Superior temporal gyrus (tissue), 1 donor: ENCODE results near the gene DES.

Experiments used
- DNase-seq: peaks from one replicate; pipeline ENCODE4 v3.0.0-alpha.2; 2016; ENCODE audit errors: extremely low spot score

DES gene

GRCh38 chr2:219472629-219473187, 54.5 kb downstream of the DES start:
- no peak for DNase-seq

DNA sequence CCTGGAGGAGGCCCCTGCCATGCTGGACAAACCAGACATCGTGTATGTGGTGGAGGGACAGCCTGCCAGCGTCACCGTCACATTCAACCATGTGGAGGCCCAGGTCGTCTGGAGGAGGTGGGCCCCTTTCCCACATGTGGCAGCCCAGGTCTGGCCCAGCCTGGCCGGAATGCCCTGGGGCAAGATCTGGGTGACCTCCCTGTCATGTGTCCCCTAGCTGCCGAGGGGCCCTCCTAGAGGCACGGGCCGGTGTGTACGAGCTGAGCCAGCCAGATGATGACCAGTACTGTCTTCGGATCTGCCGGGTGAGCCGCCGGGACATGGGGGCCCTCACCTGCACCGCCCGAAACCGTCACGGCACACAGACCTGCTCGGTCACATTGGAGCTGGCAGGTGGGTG, 55.3 kb downstream of the DES start:
- no peak for DNase-seq

DNA sequence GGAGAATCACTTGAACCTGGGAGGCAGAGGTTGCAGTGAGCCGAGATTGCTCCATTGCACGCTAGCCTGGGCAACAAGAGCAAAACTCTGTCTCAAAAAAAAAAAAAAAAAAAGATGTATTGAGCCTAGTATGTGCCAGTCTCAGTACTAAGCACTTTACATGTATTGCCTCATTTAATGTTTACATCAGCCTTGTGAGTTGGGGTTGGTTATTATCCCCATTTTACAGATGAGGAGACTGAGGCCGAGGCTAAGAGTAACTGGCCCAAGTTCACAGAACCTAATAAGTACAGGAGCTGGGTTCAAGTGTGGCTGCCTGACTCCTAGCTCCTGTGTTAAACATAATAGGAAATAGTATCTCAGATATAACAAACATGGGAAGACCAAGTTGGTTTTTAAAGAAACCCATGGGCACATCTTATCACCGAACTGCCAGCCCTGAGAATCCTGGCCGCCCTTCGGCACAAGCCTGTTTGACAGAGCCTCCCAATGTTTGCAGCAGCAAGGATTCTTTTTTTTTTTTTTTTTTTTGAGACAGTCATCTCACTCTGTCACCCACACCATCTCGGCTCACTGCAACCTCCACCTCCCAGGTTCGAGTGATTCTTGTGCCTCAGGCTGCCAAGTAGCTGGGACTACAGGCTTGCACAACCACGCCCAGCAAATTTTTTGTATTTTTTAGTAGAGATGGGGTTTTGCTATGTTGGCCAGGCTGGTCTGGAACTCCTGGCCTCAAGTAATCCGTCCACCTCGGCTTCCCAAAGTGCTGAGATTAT, 56.3 kb downstream of the DES start:
- DNase-seq = no peak

GRCh38 chr2:219475278-219475677, 57.1 kb downstream of the DES start:
- no peak for DNase-seq

DNA sequence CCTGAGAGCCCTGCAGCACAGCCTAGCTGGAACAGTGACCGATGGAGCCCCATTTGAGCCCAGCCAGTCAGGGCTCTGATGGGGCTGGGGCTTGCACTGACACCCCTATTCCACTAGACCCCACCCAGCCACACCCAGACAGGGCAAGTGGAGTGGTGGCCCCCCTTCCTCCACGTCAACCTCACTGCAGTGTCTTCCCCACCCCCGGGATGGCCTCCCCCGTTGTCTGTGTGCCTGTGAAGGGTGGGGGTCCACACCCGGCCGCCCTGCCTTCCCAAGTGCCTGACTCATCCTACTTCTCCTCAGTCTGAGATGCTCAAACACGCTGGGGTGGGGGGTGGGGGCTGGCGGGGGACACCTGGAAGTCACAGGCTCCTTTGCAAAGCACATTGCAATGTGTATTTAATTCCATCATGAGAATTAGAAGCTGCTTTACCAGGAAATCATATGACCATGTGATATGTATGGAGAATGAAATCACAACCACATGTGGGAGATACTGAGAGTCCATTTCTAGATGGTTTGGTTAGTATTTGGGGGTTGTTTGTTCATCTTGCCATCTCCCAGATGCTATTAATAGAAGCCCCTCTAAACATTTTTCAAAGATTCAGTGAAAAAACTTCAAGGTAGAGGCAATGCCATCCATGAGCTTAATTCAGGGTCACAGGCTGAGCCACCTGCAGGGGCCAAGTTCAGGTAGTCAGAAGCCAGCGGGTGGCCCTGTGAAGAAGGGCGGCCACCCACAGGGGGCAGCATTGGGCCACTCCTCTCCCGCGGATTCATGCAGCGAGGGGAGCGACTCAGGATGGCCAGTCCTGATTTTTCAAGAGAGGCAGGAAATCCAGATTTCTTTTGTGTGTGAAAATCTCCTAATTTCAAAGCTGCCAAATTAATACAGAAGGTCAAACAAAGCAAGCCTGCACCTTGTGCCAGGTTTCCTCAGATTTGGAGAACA, 57.8 kb downstream of the DES start:
- DNase-seq = peak; percentile 72
